Thoracic aorta (tissue), 2 donors: ENCODE data around the gene A4GALT. TPM values are rescaled to one million over a fixed set of nuclear protein-coding genes. Genes with fewer than 3 reads are reported as not detected.

Source experiments
- ATAC-seq: fragments of 150-250 bp; one replicate; pipeline ENCODE4 v1.8.0; 2017; ENCODE audit warnings: low read depth; ENCODE audit not compliant: insufficient number of reproducible peaks, low FRiP score
- DNase-seq: peaks from one replicate; pipeline ENCODE4 v3.0.0-alpha.2; 2020; ENCODE audit warnings: low spot score
- H3K27ac ChIP-seq, 2 donors: fragments of 200-600 bp; sonication (generic); 1 replicate in 1 of 2; 2 replicates in 1 of 2; pipeline ENCODE4 v1.5.1; 2016; ENCODE audit warnings: mild to moderate bottlenecking in 2 of 2, moderate library complexity in 2 of 2
- H3K27me3 ChIP-seq: fragments of 200-600 bp; sonication (generic); replicated peaks from 2 replicates; pipeline ENCODE4 v1.6.0; 2016; ENCODE audit warnings: mild to moderate bottlenecking; ENCODE audit not compliant: insufficient read depth
- H3K36me3 ChIP-seq: fragments of 200-600 bp; sonication (generic); one replicate; pipeline ENCODE4 v1.5.1; 2016
- H3K4me1 ChIP-seq, 2 donors: fragments of 200-600 bp; sonication (generic); 1 replicate in 1 of 2; 2 replicates in 1 of 2; pipeline versions ENCODE4 v1.5.1 to v1.6.0; 2016; ENCODE audit warnings: low read depth in 2 of 2, mild to moderate bottlenecking in 1 of 2; ENCODE audit not compliant: control insufficient read depth in 1 of 2
- H3K4me3 ChIP-seq: fragments of 200-600 bp; sonication (generic); 2 replicates; pipeline ENCODE4 v1.5.1; 2016; ENCODE audit warnings: mild to moderate bottlenecking
- H3K9me3 ChIP-seq: fragments of 200-600 bp; sonication (generic); 2 replicates; pipeline ENCODE4 v1.5.1; 2016
- total RNA-seq, 2 donors: library from RNA; depleted of rRNA; stranded (reverse); fragments of >200 nt; gene quantifications; one replicate each; pipeline versions ENCODE4 v1.1.0 to v1.2.3, GENCODE V29; 2016
- TF ChIP-seq, protein P1 (sequence below): fragments of 200-600 bp; sonication (generic); IDR thresholded peaks from one replicate; pipeline ENCODE4 v1.5.1; 2019; ENCODE audit warnings: antibody characterized with exemption

Gene A4GALT
- total RNA-seq, 2 donors from 2014 or later, result 68.4 to 77.3 TPM

DNA sequence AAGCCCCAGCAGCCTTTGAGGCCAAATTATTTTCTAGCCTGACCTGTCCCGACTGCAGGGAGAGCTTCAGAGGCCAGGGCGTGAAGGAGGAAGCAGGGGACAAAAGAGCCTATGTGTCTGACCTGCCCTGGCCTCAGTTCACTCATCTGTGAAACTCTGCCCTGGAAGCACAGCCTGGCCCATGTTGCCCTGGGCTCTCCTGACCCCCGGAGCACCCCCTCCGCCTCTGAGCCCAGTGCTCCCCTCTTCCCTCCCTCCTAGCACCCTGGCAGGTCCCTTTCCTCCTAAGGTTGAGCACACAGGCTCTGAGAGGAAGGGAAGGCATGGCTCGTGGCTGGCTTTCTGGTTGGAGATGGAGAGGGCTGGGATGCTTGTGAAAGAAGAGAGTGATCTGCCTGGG, 3.4 kb upstream of the A4GALT start:
- H3K9me3 ChIP-seq, result no peaks in the 10 kb centered on the region
- no peak for DNase-seq
- no peak overlapping the region for H3K4me3 ChIP-seq
- H3K27ac ChIP-seq, result no peak overlapping the region
- ATAC-seq, result no peak
- H3K36me3 ChIP-seq, result no peaks in the 10 kb centered on the region
- TF ChIP-seq, protein P1, sequence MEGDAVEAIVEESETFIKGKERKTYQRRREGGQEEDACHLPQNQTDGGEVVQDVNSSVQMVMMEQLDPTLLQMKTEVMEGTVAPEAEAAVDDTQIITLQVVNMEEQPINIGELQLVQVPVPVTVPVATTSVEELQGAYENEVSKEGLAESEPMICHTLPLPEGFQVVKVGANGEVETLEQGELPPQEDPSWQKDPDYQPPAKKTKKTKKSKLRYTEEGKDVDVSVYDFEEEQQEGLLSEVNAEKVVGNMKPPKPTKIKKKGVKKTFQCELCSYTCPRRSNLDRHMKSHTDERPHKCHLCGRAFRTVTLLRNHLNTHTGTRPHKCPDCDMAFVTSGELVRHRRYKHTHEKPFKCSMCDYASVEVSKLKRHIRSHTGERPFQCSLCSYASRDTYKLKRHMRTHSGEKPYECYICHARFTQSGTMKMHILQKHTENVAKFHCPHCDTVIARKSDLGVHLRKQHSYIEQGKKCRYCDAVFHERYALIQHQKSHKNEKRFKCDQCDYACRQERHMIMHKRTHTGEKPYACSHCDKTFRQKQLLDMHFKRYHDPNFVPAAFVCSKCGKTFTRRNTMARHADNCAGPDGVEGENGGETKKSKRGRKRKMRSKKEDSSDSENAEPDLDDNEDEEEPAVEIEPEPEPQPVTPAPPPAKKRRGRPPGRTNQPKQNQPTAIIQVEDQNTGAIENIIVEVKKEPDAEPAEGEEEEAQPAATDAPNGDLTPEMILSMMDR, result no peak
- no peaks in the 10 kb centered on the region for H3K27me3 ChIP-seq
- peaks cover 0 to 18% of the 10 kb centered on the region in 2 donors for H3K4me1 ChIP-seq

DNA sequence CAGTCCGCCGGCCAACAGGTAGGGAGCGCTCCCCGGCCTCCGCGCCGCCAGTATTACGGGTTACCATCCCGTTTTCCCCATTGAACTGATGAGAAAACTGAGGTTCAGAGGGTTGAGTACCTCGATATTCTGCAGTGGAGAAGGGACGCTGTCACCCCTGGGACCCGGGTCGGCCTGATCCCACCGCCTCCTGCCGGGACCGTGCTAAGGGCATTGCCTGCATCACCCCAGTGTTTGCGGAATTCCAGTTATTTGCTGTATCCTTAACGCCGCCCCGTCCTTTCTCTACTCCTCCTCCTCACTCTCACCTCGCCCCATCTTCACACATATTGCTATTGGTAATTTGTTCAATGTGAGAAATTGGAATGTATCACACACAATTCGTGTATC, 370 bp upstream of the A4GALT start:
- Histone ChIP-seq H3K9me3 (no peaks in the 10 kb centered on the region), H3K4me3 (peak overlapping the region; percentile 96), H3K4me1 (peaks cover 4 to 33% of the 10 kb centered on the region in 2 donors), H3K36me3 (no peaks in the 10 kb centered on the region), H3K27ac (peak overlapping the region; percentile 76 to 91), H3K27me3 (no peaks in the 10 kb centered on the region)
- ATAC-seq, result no peak
- TF ChIP-seq, protein P1, result no peak
- DNase-seq, result no peak

DNA sequence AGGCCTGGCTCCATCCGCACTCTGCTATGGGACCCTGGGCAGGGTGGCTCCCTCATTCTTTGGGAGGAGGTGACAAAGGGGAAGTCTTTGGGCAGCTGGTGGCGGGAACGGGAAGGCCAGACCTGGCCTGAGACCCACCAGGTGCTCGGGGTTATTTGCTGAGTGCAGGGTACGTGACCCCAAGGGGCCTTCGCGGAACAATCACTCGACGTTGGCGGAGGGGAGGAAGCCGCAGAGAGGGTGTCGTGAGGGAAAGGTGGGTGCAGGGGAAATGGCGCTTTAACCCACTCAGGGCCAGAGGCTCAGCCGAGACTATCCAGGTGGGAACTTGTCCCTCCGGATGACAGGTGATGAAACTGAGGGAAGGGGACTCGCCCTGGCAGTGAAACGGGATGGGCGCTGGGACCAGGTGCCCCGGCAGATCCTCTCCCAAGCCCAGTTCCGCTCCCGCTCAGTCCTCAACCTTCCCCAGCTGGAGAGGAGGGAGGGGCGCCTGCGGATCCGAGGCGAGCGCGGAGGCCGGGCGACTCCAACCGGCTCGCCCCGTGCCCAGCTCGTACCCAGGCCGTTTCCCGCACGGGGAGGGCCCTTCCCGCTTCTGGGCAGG, 911 bp downstream of the A4GALT start:
- H3K4me3 ChIP-seq, result peak overlapping the region; percentile 96
- no peak for ATAC-seq
- no peak for DNase-seq
- H3K9me3 ChIP-seq, result no peaks in the 10 kb centered on the region
- H3K27me3 ChIP-seq, result no peaks in the 10 kb centered on the region
- TF ChIP-seq, protein P1, result no peak
- H3K36me3 ChIP-seq, result no peaks in the 10 kb centered on the region
- peaks cover 4 to 33% of the 10 kb centered on the region in 2 donors for H3K4me1 ChIP-seq
- H3K27ac ChIP-seq, result peak overlapping the region; percentile 76 to 91

DNA sequence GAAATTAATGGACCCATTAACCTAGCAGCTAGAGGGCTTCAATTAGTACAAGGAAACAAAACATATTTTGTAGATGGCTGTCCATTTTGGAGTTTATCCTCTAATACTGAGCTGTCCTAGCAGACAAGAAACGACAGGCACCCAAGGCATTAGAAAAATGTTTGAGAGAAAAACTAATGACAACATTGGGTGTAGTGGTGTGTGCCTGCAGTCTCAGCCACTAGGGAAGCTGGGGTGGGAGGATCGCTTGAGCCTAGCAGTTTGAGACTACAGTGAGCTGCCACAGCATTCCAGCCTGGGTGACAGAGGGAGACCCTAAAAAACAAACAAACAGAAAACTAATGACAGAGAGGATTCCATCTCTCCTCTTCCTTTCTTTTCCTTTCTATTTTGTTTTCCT, 1.5 kb downstream of the A4GALT start:
- DNase-seq (no peak), ATAC-seq (peak; percentile 50)
- Histone ChIP-seq H3K9me3 (no peaks in the 10 kb centered on the region), H3K4me3 (peak overlapping the region; percentile 96), H3K27me3 (no peaks in the 10 kb centered on the region), H3K36me3 (no peaks in the 10 kb centered on the region), H3K27ac (peak overlapping the region; percentile 76 to 91), H3K4me1 (peaks cover 4 to 33% of the 10 kb centered on the region in 2 donors)
- TF ChIP-seq, protein P1, result peak; percentile 40

DNA sequence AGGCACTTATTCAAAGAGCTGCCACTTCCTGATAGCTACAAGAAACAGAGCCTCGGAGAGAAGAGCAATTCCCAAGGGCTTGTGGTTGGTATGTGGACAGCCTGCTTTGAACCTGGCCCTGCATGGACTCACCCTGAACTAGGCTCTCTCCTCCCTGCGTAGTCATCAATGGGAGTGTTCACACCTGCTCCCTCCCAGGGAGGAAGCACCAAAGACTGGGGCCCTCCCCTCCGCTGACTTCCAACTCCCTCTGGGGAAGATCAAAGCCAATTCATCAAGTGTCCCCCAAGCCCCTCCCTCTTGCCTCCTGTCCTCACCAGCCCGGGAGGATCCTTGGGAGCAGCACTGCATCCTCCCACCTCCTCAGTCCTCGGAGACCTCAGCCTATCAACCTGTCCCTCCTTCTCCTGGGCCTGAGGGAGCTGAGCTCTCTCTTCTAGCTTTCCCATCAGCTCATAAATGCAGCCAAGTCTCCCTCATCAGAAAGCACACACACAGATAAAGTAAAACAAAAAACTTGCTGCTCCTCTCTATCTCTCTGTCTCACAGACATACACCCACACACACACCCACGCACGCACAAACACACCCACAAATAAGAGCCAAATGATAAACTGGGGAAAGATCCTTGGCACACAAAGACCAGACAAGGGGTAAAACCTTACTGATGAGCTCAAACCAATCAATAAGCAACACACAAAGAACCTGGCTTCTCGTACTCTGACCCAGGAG, 3.3 kb downstream of the A4GALT start:
- no peak overlapping the region for H3K4me3 ChIP-seq
- ATAC-seq, result no peak
- TF ChIP-seq, protein P1, result no peak
- H3K36me3 ChIP-seq, result no peaks in the 10 kb centered on the region
- H3K4me1 ChIP-seq, result peaks cover 4 to 42% of the 10 kb centered on the region in 2 donors
- peak overlapping the region in 1 of 2 donors; percentile 12 for H3K27ac ChIP-seq
- no peaks in the 10 kb centered on the region for H3K9me3 ChIP-seq
- DNase-seq, result no peak
- no peaks in the 10 kb centered on the region for H3K27me3 ChIP-seq
